Stimulated activated CD4-positive, alpha-beta T cell treated with anti-CD3 and anti-CD28 coated beads, Interleukin-4, amount 100 ng/mL, for 4 hours (primary cell): ENCODE measurements around the gene MED12.

Experiments
- DNase-seq, 2 experiments: peaks; one replicate each; pipeline ENCODE4 v3.0.0-alpha.2; 2020

Gene MED12

GRCh38 chrX:71118032-71118984, at the start of gene MED12:
Gene MED12 (plus strand): TSS chrX:71118596. CDS start chrX:71118755, 159 bp downstream.
- DNase-seq: peak; percentile 73 to 79

- DNase-seq: no peak
These were observed 47.9 kb upstream of the MED12 start for GRCh38 chrX:71070531-71070930.

GRCh38 chrX:71081330-71082123, 36.9 kb upstream of the MED12 start:
- DNase-seq: no peak

- DNase-seq: no peak
These were observed 36.2 kb upstream of the MED12 start for GRCh38 chrX:71082124-71082647.

GRCh38 chrX:71082822-71083221, 35.6 kb upstream of the MED12 start:
- DNase-seq: no peak

GRCh38 chrX:71085900-71086299, 32.5 kb upstream of the MED12 start:
- DNase-seq: no peak

- no peak for DNase-seq
These were observed 27.1 kb upstream of the MED12 start for GRCh38 chrX:71091263-71091662.

- DNase-seq: no peak
These were observed 23.4 kb upstream of the MED12 start for GRCh38 chrX:71095033-71095432.

GRCh38 chrX:71095555-71095980, 22.8 kb upstream of the MED12 start, which contains the start of gene FOXO4:
Gene FOXO4 (plus strand): TSS chrX:71095851. CDS start chrX:71096529, 678 bp downstream.
- peak; percentile 80 to 87 for DNase-seq

GRCh38 chrX:71095981-71096759, 22.2 kb upstream of the MED12 start:
- no peak for DNase-seq

GRCh38 chrX:71096760-71097032, 21.7 kb upstream of the MED12 start:
- DNase-seq: no peak

GRCh38 chrX:71098302-71098701, 20.1 kb upstream of the MED12 start:
- peak; percentile 66 to 75 for DNase-seq

- no peak for DNase-seq
These were observed 19.4 kb upstream of the MED12 start for GRCh38 chrX:71098951-71099506.

GRCh38 chrX:71099736-71100135, 18.7 kb upstream of the MED12 start:
- DNase-seq: no peak

- no peak for DNase-seq
These were observed 17.6 kb upstream of the MED12 start for GRCh38 chrX:71100581-71101505.

GRCh38 chrX:71102292-71102691, 16.1 kb upstream of the MED12 start:
- no peak for DNase-seq

- DNase-seq: peak in 1 of 2 experiments; percentile 65
These were observed 15.0 kb upstream of the MED12 start for GRCh38 chrX:71103110-71103983.

GRCh38 chrX:71105628-71106027, 12.8 kb upstream of the MED12 start:
- DNase-seq: no peak

- peak in 1 of 2 experiments; percentile 30 for DNase-seq
These were observed 12.0 kb upstream of the MED12 start, which contains the start of gene CXorf65 for GRCh38 chrX:71106427-71106826. Gene CXorf65 (minus strand): TSS chrX:71106740. CDS start chrX:71106556, 184 bp downstream.

GRCh38 chrX:71107245-71107644, 11.2 kb upstream of the MED12 start:
- no peak for DNase-seq
